Vagina (tissue), 2 donors: ENCODE data around the gene PTPRM. TPM values are rescaled to one million over a fixed set of nuclear protein-coding genes. Genes with fewer than 3 reads are reported as not detected.

Source experiments
- DNase-seq, 2 donors: peaks; one replicate each; pipeline ENCODE4 v3.0.0-alpha.2; 2017; ENCODE audit errors: extremely low spot score in 2 of 2
- H3K27ac ChIP-seq: fragments of 200-600 bp; sonication (generic); one replicate; pipeline ENCODE4 v1.5.1; 2019
- H3K27me3 ChIP-seq: fragments of 200-600 bp; sonication (generic); one replicate; pipeline ENCODE4 v1.5.1; 2019
- H3K36me3 ChIP-seq, 2 donors: fragments of 200-600 bp; sonication (generic); one replicate each; pipeline ENCODE4 v1.5.1; 2017 to 2019
- H3K4me1 ChIP-seq: fragments of 200-600 bp; sonication (generic); one replicate; pipeline ENCODE4 v1.5.1; 2019
- H3K4me3 ChIP-seq, 2 donors: fragments of 200-600 bp; sonication (generic); 1 replicate in 1 of 2; 2 replicates in 1 of 2; pipeline ENCODE4 v1.5.1; 2016 to 2019
- H3K9me3 ChIP-seq: fragments of 200-600 bp; sonication (generic); one replicate; pipeline ENCODE4 v1.5.1; 2019
- CTCF ChIP-seq, 3 experiments: fragments of 450-650 bp in 2 of 3; fragments of 200-600 bp in 1 of 3; sonication (generic) in 1 of 3; IDR thresholded peaks; one replicate each; pipeline ENCODE4 v1.5.1; 2017 to 2019; ENCODE audit warnings: antibody characterized with exemption in 3 of 3, mild to moderate bottlenecking in 2 of 3, moderate library complexity in 2 of 3
- POLR2A ChIP-seq, 2 donors: fragments of 450-650 bp; IDR thresholded peaks; one replicate each; pipeline ENCODE4 v1.6.1; 2017; ENCODE audit warnings: antibody characterized with exemption in 2 of 2, mild to moderate bottlenecking in 2 of 2, moderate library complexity in 2 of 2
- POLR2AphosphoS5 ChIP-seq, 2 donors: sonication (generic); formaldehyde crosslinking; IDR thresholded peaks; one replicate each; pipeline ENCODE4 v1.9.0; 2017; ENCODE audit warnings: antibody characterized with exemption in 2 of 2, mild to moderate bottlenecking in 2 of 2, low read depth in 1 of 2; ENCODE audit not compliant: insufficient read depth in 1 of 2
- intact Hi-C: fragments of 100-400 bp; cut with DNase I; formaldehyde crosslinking; loops from one replicate; pipeline ENCODE4 v1.15.1; 2023
- total RNA-seq: library from RNA; depleted of rRNA; stranded (reverse); fragments of >200 nt; gene quantifications from one replicate; pipeline ENCODE4 v1.2.3, GENCODE V29; 2016

The PTPRM gene
- total RNA-seq, 1 donor from 2014 or later, result 60.2 TPM

DNA sequence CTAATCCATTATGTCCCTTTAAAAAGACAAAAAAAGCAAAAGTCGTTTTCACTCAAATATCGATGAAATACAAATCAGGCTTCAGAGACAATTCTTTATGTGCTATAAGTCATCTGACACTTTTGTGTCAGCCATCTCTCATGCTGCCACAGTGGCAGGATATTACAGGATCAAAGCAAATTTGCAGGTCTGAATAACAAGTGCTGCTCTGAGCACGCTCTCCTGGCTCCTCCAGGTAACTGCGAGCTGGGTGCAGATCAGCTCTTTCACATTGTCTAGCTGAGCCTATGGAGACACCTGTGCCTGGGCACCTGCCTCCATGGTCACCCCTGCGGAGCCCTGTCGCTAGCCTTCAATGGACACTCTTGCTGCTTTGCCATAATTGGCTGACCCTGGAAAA, 792.0 kb downstream of the PTPRM start:
- Histone ChIP-seq H3K4me1 (no peaks in the 10 kb centered on the region), H3K4me3 (no peak overlapping the region), H3K9me3 (no peaks in the 10 kb centered on the region), H3K27me3 (no peaks in the 10 kb centered on the region), H3K27ac (no peak overlapping the region), H3K36me3 (no peaks in the 10 kb centered on the region)
- peak in 1 of 2 donors; percentile 29 for DNase-seq
- intact Hi-C loops, result no loop called here
- no peak for TF ChIP-seq POLR2AphosphoS5 (IDR thresholded peaks at IDR 0.05; ENCODE audit: insufficient read depth in 1 of 2, low read depth in 1 of 2)
- no peak for TF ChIP-seq CTCF (IDR thresholded peaks at IDR 0.05)
- no peak for TF ChIP-seq POLR2A (IDR thresholded peaks at IDR 0.05)

DNA sequence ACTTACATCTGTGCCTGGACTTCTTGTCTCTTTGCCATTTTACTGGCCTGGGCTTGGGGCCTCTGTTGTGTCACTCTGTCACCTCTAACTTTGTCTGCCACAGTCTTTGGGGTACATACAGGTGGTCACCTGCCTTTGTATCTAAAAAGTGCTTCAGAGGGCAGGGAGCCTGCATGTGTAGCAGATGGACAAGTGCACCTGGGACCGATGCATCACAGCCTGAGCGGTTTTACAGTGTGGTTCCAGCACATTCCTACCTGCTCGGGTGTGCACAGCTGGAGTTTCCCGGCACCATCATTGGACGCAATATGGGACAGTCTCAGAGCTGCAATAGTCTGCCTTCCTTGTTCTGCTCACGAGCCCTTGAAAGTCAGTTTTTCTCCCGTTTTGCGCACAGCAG, 792.4 kb downstream of the PTPRM start:
- TF ChIP-seq POLR2A (IDR thresholded peaks at IDR 0.05), result no peak
- TF ChIP-seq CTCF (IDR thresholded peaks at IDR 0.05), result no peak
- no peak for TF ChIP-seq POLR2AphosphoS5 (IDR thresholded peaks at IDR 0.05; ENCODE audit: insufficient read depth in 1 of 2, low read depth in 1 of 2)
- Histone ChIP-seq H3K4me1 (no peaks in the 10 kb centered on the region), H3K27me3 (no peaks in the 10 kb centered on the region), H3K36me3 (no peaks in the 10 kb centered on the region), H3K27ac (no peak overlapping the region), H3K9me3 (no peaks in the 10 kb centered on the region), H3K4me3 (no peak overlapping the region)
- DNase-seq, result peak; percentile 32 to 84
- intact Hi-C loops, result no loop called here

DNA sequence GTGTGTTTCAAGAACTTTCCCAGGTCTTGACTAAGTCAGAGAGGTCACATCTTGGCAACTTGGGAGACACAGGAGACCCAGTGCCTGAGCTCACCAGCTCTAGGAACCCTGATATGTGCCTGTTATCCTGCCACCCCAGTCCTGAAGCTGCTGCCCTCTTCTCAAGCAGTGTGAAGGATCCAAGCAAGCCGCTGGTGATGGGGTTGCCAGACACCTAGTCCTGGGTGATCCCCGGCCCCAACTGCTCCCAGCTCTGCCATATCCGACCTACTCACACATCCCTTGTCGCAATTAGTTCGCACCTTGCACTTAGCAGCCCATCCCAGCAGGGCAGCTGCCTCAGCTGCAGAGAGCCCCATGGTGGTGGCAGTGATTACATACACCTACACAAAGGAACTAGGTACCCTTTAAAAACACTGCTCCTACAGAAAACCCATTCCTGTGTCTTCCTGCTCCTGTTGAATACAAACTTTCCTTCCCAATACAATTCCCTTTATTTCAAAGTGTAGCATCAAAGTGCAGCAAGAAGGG, 794.9 kb downstream of the PTPRM start:
- TF ChIP-seq POLR2AphosphoS5 (IDR thresholded peaks at IDR 0.05; ENCODE audit: insufficient read depth in 1 of 2, low read depth in 1 of 2), result no peak
- Histone ChIP-seq H3K9me3 (no peaks in the 10 kb centered on the region), H3K36me3 (no peaks in the 10 kb centered on the region), H3K27ac (no peak overlapping the region), H3K4me3 (no peak overlapping the region), H3K27me3 (no peaks in the 10 kb centered on the region), H3K4me1 (peaks cover 4% of the 10 kb centered on the region)
- intact Hi-C loops, result no loop called here
- DNase-seq, result peak; percentile 72 to 77

DNA sequence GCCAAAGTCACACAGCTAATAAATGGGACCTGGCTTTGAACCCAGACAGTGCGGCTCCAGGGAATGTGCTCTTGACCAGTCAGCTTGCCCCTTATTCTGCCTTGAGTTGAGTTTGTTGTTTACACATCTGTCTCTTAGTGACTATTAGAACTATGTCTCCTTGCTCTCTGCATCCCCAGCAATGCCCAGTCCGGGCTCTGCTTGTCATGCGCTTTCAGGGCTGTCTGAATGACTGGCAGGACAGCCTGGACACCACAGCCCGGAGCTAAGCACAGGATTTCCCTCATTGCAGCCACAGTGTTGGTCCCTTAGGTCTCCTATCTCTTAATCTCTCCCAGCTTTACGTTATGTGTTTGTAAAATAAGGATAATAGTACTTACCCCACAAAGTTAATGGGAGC, 795.7 kb downstream of the PTPRM start:
- TF ChIP-seq CTCF (IDR thresholded peaks at IDR 0.05), result no peak
- TF ChIP-seq POLR2AphosphoS5 (IDR thresholded peaks at IDR 0.05; ENCODE audit: insufficient read depth in 1 of 2, low read depth in 1 of 2), result no peak
- TF ChIP-seq POLR2A (IDR thresholded peaks at IDR 0.05), result no peak
- Histone ChIP-seq H3K4me3 (no peak overlapping the region), H3K27me3 (no peaks in the 10 kb centered on the region), H3K4me1 (peaks cover 9% of the 10 kb centered on the region), H3K36me3 (no peaks in the 10 kb centered on the region), H3K27ac (no peak overlapping the region), H3K9me3 (no peaks in the 10 kb centered on the region)
- peak; percentile 42 to 52 for DNase-seq
- intact Hi-C loops, result no loop called here

GRCh38 chr18:8364385-8364784, 797.3 kb downstream of the PTPRM start:
- peaks cover 9% of the 10 kb centered on the region for H3K4me1 ChIP-seq
- TF ChIP-seq POLR2AphosphoS5 (IDR thresholded peaks at IDR 0.05; ENCODE audit: insufficient read depth in 1 of 2, low read depth in 1 of 2) (no peak), CTCF (IDR thresholded peaks at IDR 0.05) (no peak), POLR2A (IDR thresholded peaks at IDR 0.05) (no peak)
- no peaks in the 10 kb centered on the region for H3K36me3 ChIP-seq
- H3K9me3 ChIP-seq, result no peaks in the 10 kb centered on the region
- H3K27ac ChIP-seq, result no peak overlapping the region
- H3K4me3 ChIP-seq, result no peak overlapping the region
- peak; percentile 3 to 25 for DNase-seq
- H3K27me3 ChIP-seq, result no peaks in the 10 kb centered on the region
- intact Hi-C loops, result no loop called here
